HG02884 (cell line): ENCODE results near the gene GSAP.
"Not testable (repeated sequence)": the region's sequence is repeated elsewhere in the genome, so short reads cannot be mapped to it uniquely, and the experiment has no call there.

Experiments
- ATAC-seq: cut with Tn5 transposase; IDR thresholded peaks from one replicate; pipeline ENCODE4 v1.9.1; 2021; ENCODE audit warnings: mild to moderate bottlenecking, moderate library complexity; ENCODE audit not compliant: unreplicated experiment

Gene GSAP

DNA sequence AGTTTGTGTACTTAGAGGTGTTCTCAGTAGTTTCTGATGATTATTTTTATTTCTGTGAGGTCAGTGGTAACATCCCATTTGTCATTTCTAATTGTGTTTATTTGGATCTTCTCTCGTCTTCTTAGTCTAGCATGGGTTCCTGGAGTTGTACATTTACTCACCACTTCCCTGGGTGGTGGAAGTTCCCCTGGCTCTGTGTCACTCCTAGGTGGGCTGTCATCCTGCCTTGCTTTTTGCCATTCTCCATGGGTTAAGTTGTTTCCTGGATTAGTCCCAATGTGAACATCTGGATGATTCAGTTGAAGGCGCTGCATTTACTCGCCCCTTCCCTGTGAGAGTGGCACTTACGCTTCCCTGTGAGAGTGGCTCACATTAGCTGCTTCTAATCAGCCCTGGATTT is 48.2 kb downstream of the GSAP start:
- ATAC-seq, result no peak

DNA sequence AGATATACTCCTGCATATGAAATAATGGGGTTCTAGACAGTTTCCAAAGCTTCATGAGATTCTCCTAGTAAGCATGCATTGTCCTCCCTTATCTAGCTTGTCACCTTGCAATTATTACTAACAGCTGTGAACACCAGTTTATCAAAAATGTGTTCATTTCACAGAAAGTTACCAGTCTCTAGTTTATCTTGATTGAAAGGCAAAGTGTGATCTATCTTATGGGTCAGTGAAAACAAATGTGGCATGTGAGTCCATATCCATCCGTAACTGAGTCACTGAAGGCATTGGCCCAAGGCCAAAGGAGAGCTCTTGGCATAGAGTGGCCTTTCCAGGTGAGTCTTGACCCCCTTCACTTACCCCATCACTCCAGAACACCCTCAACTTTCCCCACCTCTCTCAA is 53.2 kb downstream of the GSAP start:
- ATAC-seq, result no peak

DNA sequence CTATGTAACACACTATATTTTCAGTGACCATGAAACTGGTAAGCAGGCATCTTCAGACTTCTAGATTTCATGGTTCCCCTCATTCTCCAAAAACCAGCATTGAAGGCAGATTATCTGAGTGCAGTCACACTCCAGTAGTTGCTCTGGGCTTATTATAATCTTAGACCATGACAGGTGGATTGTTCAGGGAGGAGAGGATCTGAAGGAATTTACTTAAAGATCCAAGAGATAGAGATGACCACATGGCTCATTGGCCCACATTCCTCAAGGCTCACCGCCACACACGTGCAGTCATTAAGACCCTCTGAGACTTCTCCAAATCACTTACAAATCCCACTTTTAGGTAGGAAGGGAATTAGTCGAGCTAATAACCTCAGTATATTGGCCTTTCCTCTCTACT is 55.2 kb downstream of the GSAP start:
- no peak for ATAC-seq

DNA sequence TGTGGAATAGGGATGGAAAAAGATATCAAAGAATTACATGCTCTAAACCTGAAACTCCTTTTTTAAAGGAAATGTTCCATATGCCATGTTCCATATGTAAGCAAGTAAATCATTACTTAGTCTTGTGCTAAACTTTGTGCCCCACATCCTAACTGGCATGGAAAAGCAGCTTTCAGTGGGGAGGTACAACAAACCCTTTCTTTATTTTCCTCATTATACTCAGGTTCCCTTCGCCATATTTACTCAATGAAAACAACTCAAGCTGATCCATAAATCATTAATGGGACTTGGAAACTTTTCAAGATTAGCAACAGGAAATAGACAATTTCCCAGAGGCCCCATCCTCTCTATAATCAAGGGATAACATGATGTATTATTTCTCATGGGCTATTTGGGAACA is 56.0 kb downstream of the GSAP start:
- ATAC-seq, result no peak

DNA sequence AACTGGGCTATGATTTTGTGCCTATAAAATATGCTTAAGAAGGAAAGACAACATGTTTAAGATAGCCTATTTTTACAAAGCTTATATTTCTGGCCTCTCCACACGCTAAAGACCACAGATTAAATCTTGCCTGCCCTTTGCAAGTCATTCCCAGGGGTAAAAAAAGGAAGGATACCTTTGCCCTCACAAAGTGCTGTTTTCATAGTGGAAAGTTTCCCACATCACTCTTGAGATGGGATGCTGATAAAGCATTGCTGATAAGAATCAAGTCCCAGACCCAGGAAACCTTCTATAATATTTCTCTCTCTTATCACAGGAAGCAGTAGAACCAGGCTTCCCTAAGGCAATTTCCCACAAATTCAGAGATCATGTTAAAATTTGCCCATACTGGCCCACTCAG is 56.5 kb downstream of the GSAP start:
- ATAC-seq, result no peak

DNA sequence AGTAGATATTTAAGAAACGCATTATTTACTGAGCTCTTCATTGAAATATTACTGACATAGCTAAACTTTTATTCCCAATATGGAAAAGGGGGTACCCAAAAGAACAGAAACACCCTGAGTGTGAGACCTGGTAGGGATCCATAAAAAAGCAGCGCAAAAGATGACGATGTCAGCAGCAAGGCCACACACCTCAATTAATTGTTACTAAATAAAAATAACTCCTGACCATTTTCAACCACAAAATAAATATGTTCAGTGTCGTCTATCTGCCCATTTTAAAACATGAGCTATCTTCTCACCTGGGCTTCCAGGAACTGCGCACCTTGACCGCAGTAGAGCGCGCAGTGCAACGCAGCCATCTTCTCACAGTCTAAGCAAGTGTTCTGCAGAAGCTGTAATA is 61.2 kb downstream of the GSAP start:
- ATAC-seq, result no peak

DNA sequence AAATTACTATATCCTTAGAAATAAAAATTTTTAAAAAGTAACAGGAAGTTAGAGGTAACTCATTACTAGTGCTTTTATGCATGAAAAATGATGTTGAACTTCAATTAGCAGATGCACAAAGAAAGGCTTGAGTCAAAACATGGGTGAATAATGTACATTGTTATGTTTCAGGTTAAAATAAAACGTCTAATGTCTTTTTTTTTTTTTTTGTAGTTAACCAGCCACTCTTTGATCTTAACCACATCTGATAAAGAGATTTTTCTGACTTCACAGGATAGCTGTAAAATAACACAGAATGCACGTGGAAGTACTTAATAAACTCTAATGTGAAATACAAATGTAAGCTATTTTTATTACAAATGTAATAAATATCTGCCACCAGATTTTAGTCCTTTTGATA is 61.7 kb downstream of the GSAP start:
- no peak for ATAC-seq

DNA sequence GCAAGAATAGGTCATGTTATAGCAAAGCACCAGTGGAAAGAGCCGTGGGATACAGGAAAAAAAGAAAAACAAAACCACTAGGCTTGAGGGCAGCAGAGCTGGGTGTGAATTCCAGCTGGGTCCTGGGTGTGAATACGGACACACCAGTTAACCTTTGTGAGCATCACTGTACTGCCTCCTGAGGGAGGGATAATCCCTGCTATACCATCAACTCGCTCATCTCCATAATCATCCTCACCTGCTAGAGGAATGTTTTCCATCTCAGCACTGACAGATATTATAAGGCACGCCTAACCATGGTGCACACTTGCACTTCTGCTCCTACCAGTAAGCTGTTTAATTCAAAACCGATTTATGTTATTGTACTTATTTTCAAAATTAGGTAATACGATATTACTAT is 62.2 kb downstream of the GSAP start:
- no peak for ATAC-seq

DNA sequence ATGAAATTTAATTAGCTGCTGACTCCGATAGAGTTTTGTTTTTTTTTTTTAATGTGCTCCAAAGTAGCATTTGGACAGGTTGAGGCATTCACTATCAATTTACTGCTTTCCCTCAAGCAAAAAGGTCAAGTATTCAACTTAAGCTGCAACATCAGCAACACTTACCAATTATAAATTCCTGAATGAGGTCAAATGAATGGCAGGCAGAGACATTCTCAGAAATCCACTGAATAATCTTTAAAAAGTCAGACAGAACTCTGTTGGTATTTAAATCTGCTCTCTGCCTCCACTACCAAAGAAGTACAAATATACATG is 62.8 kb downstream of the GSAP start:
- ATAC-seq, result no peak

DNA sequence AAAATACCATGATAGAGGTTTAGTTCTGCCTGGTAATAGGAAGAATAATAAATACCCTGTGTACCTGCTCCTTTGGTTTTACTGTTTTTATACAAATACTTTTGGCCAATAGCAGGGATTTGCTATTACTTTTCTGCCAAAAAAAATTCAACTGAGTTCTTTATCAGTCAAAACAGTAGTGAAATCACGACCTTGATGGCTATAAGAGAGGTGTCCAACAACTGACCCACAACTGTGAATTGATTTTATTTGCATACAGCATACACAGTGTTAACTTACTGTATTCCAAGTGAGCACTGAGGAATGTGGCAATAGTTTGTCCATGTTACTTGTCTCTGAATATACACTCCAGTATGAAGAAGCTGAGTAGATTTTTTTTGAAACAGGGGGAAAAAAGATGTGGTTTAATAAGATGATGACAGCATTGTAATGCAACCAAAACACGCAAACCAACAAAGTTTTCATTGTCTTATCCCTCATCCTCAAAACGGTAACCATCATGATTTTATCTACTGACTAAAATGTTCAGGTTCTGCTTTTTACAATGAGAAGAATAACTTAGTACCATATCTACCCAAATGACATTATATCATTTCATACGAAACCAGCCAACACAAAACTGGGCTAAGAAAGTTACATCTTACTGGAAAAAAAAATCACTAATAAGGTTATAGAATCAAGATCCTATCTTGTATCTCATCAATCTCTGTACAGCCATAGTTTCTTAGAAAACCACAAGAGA is 63.3 kb downstream of the GSAP start:
- no peak for ATAC-seq

DNA sequence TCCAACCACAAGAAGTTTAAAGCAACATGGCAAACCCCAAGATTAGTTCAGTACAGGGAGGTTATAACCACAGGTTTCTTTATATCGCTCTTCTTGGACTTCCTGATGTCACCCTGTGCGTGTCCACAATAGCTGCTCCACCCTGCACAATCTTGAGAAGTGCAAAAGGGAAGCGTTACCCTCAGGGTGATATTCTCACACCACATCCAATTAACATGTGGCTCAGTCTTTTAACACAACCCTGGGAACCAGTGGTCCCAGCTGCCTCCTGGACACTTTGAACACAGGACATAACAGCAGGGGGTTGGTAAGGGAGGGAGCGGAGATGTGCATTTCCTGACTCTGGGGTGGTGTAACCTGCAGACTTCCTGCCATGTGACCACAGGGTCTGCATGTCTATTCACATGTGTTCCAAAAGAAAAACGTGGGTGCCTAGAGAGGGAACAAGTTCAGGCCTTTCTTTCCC is 64.6 kb downstream of the GSAP start:
- peak; percentile 93 for ATAC-seq

DNA sequence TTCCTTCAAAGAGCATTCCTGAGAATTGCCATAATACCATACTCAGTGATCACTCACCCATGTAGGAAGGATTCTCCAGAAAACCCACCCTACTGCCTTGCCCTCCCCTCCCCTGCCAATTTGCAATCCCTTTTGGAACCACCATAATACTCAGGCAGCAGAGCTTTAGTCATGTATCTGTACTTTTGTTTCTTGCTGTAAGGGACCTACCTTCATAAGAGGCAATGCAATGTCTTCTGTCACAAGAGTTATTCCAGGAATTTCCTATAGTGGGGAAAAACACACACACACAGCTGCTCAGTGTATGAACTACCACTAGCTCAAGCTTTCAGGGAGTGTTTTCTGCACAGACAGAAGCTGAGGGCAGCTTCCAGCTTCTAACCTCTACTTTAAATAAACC is 67.0 kb downstream of the GSAP start:
- ATAC-seq, result no peak

DNA sequence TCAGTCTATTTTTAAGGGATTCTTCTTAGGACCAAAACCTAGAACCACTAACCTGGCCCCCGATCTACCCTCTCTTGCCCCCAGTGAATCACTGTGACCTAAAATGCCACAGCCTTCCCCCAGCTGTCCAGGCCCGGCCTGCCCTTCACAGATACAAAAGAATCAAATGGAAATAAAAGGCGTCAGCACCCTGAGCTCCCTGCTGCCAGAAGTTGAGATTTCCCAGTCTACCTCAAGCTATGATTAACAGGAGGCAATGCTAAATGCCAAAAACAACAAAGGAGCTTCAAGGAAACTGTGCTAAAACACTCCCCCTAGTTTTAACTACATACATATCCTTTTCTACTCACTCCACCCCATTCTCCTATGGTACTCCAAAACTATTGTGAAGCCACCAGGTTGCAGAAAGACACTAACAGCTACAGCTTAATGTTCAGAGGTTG is 67.8 kb downstream of the GSAP start:
- ATAC-seq, result no peak

DNA sequence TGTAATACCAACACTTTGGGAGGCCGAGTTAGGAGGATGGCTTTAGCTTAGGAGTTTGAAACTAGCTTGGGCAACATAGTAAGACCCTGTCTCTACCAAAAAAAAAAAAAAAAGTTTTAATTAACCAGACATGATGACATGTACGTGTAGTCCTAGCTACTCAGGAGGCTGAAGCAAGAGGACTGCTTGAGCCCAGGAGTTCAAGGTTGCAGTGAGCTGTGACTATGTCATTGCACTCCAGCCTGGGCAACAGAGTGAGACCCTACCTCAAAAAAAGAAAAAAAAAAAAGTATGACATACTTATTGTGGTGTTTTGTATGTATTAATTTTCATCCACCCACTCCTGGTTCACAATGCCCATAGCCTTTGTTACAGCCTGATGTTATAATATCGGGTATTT is 69.7 kb downstream of the GSAP start:
- no peak for ATAC-seq

DNA sequence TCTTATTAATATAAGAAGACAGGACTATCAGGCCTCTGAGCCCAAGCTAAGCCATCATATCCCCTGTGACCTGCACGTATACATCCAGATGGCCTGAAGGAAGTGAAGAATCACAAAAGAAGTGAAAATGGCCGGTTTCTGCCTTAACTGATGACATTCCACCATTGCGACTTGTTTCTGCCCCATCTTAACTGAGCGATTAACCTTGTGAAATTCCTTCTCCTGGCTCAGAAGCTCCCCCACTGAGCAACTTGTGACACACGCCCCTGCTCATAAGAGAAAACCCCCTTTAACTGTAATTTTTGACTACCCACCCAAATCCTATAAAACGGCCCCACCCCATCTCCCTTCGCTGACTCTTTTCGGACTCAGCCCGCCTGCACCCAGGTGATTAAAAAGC is 70.7 kb downstream of the GSAP start:
- ATAC-seq, result not testable (repeated sequence)

DNA sequence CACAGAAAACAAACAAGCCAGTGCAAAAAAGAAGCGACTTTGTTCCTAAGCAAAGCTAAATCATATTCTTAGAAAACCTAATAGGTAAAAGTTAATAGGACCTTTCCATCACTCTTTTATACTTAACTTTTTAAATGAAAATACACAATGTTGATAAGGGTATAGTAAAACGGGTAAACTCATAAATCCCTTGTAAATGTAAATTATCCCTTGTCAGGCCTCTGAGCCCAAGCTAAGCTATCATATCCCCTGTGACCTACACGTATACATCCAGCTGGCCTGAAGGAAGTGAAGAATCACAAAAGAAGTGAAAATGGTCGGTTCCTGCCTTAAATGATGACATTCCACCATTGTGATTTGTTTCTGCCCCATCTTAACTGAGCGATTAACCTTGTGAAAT is 76.4 kb downstream of the GSAP start:
- no peak for ATAC-seq

DNA sequence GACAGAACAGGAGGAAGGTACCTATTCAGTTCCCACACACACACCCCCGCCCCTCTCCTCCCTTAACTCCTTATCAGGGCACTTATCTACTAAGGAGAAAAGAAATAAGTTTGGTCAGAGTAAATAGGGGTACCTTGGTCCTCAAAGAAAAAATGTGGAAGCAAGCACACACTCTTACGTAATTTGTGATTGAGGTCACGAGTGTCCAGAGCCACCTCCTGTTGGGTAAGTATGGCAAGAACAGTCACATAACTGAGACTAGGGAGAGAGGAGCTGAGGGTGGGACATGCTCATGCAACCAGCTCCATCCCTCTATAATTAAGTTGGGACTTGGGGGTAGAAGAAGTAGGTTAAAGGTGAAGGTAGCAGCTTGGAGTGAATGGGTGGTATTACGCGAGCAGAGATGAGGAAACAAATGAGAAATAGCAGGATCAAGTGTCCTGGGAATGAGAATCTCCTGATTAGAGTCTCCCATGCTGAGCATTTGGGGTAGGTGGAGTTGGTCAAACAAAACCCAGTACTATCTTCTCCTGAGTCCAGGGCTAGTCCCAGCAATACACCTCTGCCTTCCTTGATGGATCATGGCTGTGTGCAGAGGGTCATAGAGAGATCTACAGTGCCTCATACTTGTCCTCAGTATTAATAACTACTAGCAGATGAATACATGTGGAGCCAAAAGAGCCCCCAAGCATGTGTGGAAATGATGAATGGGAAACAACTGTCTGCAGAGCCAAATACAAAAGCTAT is 77.1 kb downstream of the GSAP start:
- no peak for ATAC-seq

DNA sequence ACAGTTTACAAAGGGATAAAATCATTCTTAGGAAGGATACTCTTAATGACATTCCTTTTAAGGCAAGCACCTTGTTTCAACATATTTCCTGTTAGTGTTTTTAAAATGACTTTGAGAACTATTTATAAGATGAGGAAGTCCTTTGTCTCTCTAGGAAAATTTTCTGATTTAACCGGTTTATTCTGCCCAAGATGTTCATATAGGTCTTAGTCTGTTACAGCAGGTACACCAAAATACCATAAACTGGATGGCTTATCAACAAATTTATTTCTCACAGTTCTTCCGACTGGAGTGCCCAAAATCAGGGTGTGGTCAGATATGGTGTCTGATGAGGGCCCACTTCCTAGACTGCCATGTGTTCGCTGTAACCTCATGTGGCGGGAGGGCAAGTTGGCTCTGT is 77.9 kb downstream of the GSAP start:
- ATAC-seq, result no peak

DNA sequence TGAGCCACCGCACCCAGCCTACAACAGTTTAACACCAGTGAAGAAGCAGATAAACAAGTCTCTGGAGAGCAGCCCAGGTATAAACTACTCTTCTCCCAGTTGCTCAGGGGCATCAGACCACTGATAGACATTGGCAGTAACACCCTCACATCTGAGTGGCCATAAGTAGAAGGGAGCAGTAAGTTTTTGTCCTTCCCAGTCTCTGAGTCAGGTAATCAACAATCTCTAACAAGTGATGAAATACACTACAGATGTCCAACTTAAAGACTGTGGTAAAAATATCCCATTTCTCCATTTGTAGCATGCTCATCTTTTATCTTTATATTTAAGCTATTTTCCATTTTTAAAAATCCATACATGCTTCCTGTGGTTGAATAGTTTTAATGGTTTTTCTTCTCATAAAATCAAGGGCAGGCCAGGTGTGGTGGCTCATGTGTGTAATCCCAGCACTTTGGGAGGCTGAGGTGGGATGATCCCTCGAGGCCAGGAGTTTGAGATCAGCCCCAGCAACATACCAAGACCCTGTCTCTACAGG is 78.6 kb downstream of the GSAP start:
- no peak for ATAC-seq

DNA sequence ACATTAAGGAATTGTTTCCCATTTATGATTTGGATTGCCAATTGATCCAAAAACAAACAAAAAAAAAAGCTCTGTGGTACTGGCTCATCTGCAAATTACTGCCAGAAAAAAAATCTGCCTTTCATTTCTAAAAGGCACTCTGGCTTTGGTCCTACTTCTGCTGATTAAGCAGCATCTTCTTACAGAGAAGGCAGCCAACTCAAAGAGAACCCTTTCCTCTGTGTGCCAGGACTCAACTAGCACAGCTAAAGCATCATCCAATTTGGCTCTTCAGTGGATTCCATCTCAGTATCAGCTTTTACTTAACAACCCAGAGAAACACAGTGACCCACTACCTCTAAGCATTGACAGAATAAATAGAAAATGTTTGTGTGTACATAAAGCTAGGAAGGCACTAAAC is 80.6 kb downstream of the GSAP start:
- ATAC-seq, result no peak

DNA sequence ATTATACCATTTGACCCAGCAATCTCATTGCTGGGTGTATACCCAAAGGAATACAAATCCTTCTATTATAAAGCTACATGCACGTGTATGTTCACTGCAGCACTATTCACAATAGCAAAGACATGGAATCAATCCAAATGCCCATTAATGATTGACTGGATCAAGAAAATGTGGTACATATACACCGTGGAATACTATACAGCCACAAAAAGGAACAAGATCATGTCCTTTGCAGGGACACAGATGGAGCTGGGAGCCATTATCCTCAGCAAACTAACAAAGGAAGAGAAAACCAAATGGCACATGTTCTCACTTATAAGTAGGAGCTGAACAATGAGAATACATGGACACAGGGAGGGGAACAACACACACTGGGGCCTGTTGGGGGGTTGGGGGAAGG is 82.1 kb downstream of the GSAP start:
- not testable (repeated sequence) for ATAC-seq

DNA sequence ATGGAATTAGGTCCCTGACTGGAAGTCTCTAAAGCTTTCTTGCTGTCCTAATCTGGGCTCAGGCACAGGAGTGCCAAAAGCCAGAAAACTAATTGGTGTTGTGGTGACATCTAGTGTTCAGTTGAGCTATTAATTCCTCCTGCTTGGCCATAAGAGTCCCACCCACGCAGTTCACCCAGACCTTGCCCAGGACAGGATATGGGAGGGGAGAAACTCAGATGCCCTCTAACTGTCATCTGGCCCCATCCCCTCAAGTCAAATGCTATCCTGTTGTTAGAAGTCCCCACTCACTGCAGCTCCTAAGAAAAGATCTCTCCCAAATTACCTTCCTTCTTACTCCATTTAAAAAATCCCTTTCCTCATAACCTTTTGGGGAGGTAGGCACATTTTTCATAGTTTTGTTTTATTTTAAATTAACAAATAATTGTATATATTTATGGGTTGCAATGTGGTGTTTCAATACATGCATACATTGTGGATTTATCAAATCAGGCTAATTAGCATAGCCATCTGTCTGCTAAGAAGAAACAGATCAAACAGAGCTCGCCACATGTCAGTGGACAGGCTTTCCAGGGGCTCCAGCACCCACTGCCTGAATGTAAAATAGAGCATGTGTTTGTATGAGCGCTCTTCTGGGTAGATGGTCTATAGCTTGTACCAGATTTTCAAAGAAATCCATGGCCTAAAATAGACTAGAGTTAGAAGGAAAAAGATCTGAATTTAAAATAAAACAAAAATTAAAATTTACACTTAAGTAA is 84.0 kb downstream of the GSAP start:
- no peak for ATAC-seq
